HG03342 (cell line): ENCODE data around the gene ZNF439.
"Not testable (repeated sequence)": the region's sequence is repeated elsewhere in the genome, so short reads cannot be mapped to it uniquely, and the experiment has no call there.

ENCODE experiments used
- ATAC-seq: cut with Tn5 transposase; IDR thresholded peaks from one replicate; pipeline ENCODE4 v1.9.1; 2021; ENCODE audit warnings: mild to moderate bottlenecking, moderate library complexity; ENCODE audit not compliant: unreplicated experiment

Gene ZNF439

DNA sequence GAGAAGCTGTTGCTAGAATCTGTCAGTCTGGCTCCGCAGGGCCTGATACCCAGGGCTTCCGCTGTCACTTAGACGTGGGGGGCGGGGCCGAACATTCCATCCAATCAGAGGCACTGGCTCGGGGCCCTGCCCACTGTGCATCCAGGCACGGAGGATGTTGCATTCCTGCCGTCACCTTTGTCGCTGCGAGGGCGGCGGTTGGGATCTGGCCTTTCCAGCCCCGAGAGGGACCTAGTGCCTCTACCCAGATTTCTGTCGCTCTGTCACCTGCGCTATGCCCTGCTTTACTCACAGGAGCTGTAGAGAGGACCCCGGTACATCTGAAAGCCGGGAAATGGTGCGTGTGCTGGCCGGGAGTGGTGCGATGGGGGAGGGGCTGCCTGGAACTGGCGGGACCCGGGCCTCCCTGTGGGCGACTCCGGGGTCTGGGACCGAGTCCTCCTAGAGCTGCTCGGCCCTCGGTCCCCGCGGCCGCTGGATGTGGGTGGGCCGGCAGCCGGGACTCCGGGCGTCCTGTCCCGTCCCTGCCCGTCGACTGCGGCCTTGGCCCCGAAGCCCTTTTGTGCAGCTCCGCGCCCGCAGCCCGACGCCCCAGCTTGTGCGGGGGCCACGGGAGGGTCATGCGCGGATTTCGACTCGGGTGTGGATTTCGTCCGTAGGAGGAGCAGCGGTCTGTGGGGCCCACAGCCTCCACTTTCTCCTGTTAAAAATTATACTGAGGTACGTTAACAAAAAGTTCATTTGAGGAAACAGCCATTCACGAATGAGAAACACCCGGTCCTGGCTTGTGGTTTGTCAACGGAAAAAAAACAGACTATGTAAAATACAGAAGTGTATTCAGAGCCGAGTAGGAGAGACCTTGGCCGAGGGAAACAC, at the start of gene ZNF439:
Gene ZNF439, plus strand, starts transcription at position 133 of the 876 bp plus-strand sequence. Its CDS starts 142 bp downstream, at position 275.
- ATAC-seq, result peak; percentile 59

DNA sequence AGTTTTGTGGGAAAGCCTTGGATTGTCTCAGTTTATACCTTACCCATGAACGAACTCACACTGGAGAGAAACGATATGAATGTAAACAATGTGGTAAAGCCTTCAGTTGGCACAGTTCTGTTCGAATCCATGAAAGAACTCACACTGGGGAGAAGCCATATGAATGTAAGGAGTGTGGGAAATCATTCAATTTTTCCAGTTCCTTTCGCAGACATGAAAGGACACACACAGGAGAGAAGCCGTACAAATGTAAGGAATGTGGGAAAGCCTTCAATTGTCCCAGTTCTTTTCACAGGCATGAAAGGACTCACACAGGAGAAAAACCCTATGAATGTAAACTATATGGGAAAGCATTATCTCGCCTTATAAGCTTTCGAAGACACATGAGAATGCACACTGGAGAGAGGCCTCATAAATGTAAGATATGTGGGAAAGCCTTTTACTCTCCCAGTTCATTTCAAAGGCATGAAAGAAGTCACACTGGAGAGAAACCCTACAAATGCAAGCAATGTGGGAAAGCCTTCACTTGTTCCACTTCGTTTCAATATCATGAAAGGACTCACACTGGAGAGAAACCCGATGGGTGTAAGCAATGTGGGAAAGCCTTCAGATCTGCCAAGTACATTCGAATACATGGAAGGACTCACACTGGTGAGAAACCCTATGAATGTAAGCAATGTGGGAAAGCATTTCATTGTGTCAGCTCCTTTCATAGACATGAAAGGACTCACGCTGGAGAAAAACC, 42.0 kb upstream of the ZNF439 start:
- no peak for ATAC-seq

DNA sequence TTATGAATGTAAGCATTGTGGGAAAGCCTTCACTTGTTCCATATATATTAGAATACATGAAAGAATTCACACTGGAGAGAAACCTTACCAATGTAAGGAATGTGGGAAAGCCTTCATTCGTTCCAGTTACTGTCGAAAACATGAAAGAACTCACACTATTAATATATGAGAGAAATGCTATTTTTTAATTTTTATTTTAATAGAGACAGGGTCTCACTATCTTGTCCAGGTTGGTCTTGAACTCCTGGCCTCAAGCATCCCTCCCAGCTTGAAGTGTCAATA, 41.5 kb upstream of the ZNF439 start:
- ATAC-seq, result no peak

DNA sequence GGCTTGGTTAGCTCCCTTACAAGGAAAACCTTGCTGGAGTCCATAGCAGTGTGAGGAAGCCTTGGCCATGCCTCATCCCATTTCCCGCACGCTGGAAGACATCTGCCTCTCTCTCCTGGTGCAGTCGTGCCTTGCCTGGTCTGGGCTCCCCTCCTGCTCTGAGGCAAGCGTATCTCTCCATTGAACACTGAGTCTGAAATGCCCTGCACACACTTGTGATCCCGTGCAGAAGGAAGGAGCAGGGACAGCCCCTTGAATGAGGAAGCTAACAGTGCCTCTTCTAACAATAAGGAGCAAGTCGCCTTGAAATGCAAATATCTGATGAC, 34.9 kb upstream of the ZNF439 start:
- ATAC-seq, result no peak

DNA sequence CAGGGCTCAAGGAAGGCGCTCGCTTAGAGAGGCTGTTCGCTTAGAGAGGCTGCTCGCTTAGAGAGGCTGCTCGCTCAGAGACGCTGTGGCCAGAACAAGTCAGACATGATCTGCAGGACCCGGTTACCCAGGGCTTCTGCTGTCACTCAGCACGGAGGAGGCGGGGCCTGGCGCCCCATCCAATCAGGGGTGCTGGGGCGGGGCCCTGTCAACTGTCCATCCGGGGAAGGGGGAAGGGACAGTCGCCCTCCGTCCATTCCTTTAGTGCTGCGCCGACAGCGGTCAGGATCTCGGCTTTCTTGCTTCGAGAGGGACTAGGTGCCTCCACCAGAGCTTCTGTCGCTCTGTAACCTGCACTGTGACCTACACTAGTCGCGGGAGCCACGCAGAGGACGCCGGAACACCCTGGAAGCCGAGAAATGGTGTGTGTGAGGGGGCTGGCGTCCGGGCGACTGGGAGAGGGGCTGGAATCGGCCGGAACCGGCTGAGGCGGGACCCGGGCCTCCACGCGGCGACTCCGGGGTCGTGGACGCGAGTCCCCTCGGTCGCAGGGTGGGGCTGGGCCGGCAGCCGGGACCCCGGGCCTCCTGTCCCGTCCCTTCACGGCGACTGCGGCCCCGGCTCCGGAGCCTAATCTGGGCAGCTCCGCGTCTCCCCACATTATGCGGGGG, 34.4 kb upstream of the ZNF439 start, which contains the start of gene ZNF440:
Gene ZNF440, plus strand, starts transcription at position 245 of the 671 bp plus-strand sequence. Its CDS starts 175 bp downstream, at position 420.
- ATAC-seq, result peak; percentile 99

DNA sequence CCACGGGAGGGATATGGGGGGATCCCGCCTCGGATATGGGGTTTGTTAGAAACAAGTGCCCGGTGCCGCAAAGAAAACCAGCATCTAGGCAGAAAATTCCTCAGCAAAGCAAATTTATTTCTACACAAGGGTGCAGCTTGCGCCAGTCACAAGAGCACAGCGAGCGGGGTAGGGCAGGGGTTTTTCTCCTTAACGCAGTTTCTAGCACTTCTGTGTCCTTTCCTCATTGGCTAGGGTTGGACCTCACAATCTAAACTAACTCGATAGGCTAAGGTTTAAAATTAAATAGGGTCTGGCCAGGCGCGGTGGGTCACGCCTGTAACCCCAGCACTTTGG, 33.9 kb upstream of the ZNF439 start:
- no peak for ATAC-seq

DNA sequence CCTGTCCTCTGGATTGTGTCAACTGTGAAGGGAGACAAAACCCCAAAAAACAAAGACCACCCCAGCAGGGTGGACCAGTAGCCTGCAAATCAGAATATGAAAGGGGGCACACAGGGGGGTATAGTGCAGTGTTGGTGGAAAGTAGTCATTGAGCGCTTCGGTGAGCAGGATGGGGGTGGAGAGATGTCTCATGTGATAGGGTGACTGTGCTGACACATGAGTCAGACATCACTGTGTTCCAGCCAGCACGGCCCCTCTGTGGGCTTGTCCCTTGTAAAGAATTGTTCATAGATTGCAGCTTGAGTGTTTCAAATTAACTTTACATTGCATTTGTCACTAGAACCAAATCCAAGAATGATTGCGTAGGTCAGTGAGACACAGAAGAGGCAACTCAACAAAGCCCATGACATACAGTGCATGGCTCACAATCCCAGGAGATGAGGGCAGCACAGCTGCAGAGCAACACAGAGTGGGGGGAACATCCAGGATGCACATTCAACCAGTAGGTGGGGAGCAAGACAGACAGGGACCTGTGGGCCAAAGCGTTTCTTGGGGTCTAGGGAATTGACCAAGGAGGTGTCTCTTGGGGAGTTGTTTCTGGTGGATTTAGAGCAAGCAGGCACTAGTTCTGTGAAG, 26.9 kb upstream of the ZNF439 start:
- no peak for ATAC-seq

DNA sequence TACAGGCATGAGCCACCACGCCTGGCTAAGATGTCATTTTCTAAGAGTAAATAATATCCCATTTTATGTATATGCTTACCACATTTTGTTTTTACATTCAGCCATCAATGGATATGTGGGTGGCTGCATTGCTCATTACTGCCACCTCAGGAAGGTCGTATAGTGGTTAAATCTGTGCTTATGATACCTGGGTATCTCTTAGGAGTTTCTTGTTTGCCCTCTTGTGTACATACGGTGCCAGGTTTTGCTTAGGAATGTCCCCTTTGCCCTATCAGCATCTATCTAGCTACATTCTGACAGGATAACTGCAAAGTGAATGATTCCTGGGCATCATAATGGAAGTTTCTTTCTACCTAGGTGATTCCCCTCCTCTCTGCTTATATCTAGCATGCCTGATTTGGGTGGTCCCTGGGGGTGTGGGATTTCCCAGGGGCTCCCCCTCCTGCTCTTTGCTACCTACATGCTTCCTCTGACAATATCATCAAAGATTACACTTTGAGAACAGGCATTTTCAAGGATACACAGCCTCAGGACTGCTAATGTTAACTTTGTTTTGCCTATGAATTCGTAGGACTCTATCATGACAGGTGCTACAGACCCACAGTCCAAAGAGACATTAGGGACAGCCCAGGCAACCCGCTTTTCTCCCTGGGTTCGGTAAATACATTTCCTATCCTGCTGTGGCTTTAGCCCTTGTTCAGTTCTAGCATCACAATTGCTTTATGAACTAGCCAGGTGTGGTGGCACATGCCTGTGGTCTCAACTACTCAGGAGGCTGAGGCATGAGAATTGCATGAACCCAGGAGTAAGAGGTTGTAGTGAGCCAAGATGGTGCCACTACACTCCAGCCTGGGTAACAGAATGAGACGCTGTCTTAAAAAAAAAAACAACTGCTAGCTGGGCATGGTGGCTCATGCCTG, 19.3 kb upstream of the ZNF439 start:
- not testable (repeated sequence) for ATAC-seq

DNA sequence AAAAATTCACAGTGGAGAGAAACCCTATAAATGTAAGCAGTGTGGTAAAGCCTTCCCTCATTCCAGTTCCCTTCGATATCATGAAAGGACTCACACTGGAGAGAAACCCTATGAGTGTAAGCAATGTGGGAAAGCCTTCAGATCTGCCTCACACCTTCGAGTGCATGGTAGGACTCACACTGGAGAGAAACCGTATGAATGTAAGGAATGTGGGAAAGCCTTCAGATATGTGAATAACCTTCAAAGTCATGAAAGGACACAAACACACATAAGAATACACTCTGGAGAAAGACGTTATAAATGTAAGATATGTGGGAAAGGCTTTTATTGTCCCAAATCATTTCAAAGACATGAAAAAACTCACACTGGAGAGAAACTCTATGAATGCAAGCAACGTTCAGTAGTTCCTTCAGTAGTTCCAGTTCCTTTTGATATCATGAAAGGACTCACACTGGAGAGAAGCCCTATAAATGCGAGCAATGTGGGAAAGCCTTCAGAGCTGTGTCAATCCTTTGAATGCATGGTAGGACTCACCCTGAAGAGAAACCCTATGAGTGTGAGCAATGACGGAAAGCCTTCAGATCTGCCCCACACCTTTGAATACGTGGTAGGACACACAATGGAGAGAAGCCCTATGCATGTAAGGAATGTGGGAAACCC, 16.1 kb upstream of the ZNF439 start:
- no peak for ATAC-seq

DNA sequence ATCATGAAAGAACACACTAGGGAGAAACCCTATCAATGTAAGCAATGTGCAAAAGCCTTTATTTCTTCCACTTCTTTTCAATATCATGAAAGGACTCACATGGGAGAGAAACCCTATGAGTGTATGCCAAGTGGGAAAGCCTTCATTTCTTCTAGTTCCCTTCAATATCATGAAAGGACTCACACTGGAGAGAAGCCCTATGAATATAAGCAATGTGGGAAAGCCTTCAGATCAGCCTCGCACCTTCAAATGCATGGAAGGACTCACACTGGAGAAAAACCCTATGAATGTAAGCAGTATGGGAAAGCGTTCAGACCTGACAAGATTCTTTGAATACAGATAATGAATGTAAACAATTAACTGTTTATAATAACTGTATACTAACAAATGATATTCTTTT, 15.0 kb upstream of the ZNF439 start:
- no peak for ATAC-seq

DNA sequence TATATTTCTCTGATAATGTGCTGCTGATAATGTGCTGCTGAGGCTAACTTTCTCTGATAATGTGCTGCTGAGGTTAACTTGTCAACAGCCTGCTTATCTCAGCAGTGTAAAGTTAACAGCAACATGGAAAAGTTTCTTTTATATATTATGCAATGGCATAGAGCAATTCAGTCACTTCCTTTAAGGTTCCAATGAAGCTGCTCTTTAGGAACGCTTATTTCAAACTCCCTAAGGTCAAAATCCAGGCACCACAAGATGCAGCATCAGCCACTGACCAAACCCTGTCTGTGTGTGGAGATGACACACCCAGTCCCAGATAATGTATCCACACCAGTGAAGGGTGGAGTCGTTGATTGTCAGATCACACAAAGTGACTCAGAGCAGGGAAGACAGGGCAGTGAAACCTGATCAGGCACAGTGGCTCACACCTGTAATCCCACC, 12.9 kb upstream of the ZNF439 start:
- not testable (repeated sequence) for ATAC-seq

DNA sequence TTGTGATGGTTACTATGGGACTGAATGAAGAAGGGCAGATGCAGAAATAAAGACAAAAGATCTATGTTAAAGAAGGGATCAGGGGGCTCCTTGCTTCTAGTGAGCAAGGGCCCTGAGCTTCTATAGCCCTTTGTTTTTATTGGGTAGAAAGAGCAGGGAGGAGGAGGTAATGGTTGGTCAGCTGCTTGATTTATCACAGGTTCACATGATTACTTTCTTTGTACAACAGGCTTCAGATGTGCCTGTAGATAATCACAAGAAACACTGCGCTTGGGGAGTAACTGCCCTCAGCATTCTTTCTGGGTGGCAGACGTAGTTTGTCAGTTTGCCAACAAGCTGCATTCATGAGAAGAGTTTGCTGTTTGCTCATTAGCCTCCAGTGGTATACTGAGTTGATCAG, 4.8 kb upstream of the ZNF439 start:
- no peak for ATAC-seq

DNA sequence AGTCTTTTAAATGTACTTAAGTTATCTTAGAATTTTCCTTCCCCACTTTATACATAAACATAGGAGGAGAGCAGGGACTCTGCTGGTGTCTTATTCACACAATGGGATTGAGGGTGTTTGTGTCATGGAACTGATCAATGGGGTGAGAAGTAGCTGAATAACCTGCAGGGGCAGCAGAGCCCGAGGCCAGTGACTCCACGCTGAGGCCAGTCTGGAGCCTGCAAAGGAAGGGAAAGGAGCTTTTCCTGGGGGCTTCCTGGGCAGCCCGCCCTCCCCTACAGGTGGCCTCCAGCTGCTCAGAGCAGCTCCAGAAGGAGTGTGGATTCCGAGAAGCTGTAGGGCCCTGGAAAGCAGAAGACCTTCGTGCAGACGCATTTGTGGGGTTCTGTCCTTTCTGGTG, 911 bp upstream of the ZNF439 start:
- ATAC-seq, result not testable (repeated sequence)

DNA sequence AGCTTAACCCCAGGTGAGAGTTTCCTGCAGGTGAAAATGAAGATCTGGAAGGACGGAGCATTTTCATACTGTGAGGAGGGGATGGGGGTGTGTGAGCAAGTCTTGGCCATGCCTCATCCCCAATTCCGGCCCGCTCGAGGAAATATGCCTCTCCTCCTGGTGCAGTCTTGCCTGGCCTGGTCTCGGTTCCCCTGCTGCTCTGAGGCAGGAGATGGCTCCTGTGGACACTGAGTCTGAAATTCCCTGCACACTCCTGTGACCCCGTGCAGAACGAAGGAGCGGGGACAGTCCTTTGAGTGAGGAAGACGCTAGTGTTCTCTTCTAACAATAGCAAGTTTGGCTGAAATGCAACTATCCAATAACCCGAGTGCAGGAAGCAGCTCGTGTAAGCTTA, 329 bp upstream of the ZNF439 start:
- no peak for ATAC-seq

DNA sequence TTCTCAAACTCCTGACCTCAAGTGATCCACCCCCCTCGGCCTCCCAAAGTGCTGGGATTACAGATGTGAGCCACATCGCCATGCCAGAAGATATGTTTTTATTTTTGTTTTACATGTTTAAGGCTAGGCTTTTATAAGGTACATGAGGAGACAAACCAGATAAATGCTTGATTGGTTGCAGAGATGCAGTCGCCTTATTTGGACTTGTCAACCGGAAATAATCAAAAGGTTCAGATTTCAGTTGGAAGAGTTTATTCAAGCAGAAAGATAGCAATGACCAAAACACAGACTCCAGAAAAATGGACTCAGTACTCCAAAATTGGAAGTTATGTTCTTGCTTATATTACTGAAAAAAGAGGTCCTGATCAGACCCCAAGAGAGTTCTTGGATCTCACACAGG, 1.8 kb downstream of the ZNF439 start:
- ATAC-seq, result not testable (repeated sequence)

DNA sequence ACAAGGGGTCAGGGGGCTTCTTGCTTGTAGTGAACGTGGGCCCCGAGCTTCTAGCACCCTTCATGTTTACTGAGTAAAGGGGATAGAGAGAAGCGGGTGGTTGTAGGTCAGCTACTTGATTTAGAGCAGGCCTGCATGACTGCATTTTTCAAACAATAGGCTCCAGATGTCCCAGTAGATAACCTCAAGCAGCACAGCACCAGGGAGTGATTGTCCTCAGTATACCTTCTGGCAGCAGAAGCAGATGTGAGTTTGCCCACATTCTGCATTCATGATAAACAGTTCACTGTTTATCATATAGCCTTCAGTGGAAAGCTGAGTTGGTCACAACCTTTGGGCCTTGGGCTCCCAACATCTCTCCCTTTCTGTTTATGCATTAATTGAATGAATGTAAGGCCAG, 4.8 kb downstream of the ZNF439 start:
- no peak for ATAC-seq

DNA sequence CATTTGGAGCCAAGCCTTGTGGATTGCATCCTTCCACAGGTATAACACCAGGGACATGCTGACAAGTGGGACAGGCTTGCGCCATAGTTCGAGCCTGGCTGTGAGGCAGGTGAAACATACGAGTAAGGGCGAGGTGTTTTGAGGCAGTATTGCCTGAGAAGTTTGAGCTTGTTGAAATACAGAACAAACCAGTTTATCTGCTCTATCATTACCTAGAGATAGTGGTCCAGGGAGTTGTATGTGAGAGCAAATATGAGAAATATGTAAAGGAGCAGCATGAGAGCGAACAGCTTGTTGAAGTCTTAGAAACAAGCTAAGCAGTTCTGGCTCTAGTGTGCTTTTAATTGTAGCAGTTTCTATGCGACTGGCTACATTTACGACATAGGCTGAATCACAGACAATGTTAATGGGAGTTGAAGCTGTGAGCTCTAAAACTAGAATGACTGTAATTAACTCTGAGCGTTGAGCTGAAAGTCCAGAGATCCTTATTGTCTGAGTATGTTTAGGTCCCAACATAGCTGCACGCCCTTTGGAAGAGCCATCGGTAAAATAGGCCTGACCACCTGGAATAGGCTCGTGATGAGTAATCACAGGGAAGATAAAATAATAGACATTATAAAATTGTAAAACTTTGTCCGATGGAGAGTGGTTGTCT, 8.2 kb downstream of the ZNF439 start:
- no peak for ATAC-seq

DNA sequence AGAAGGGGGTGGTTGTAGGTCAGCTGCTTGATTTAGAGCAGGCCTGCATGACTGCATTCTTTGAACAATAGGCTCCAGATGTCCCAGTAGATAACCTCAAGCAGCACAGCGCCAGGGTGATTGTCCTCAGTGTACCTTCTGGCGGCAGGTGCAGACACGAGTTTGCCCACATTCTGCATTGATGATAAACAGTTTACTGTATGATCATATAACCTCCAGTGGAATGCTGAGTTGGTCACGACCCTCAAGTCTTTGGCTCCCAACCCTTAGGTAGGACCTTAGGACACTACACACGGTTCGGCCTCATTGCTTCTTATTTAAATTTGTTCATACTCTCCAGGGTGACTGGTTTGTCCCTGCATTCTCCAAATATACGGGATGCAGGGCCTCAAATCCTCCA, 12.2 kb downstream of the ZNF439 start:
- no peak for ATAC-seq

DNA sequence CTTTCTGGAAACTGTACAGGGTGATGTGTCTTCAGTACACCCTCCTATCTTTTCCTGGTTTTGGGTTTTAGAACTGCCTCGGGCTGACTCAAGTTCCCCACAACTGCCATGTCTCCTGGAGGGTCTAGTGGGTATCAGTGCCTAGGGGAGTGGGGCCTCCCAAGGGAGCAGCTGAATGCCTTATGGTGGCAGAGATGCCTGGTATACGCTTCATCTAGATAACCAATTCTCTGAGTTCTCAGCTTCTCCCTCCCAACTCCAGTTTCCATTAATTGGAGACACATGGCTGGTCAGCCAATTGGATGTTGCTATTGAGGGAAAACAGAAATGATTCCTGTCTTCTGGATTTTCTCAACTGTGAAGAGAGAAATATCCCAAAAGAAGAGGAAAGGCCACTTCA, 12.8 kb downstream of the ZNF439 start:
- no peak for ATAC-seq
